ENCODE data around the gene CRBN. TPM values are rescaled to one million over a fixed set of nuclear protein-coding genes. Genes with fewer than 3 reads are reported as not detected.

Gene CRBN
- polyA plus RNA-seq, 1 donor from 2014 or later, result 131 TPM

GRCh38 chr3:3149560-3149959 is 29.9 kb downstream of the CRBN start:
- no peaks in the 10 kb centered on the region for H3K9me2 ChIP-seq (ENCODE audit: insufficient read depth, low read length)
- no peak overlapping the region for H3K9ac ChIP-seq (ENCODE audit: low read length)
- H3F3A ChIP-seq (ENCODE audit: insufficient read depth, low read length, poor library complexity, severe bottlenecking), result no peaks in the 10 kb centered on the region
- no peak for TF ChIP-seq RAD21 (conservative IDR thresholded peaks at IDR 0.05)
- TF ChIP-seq SMC3 (conservative IDR thresholded peaks at IDR 0.05; ENCODE audit: poor library complexity), result no peak
- no peak for TF ChIP-seq REST (IDR thresholded peaks at IDR 0.05; ENCODE audit: borderline replicate concordance)
- TF ChIP-seq EZH2 (IDR thresholded peaks at IDR 0.05; ENCODE audit: borderline replicate concordance, insufficient read depth, low read length, poor library complexity, severe bottlenecking), result no peak
- no peak for TF ChIP-seq CTCF (IDR thresholded peaks at IDR 0.05; ENCODE audit: poor library complexity, severe bottlenecking)
- TF ChIP-seq MXI1 (conservative IDR thresholded peaks at IDR 0.05; ENCODE audit: poor library complexity, severe bottlenecking), result no peak
- TF ChIP-seq TAF1 (IDR thresholded peaks at IDR 0.05; ENCODE audit: low read depth), result no peak
- H4K20me1 ChIP-seq (ENCODE audit: insufficient read depth), result no peaks in the 10 kb centered on the region
- no peaks in the 10 kb centered on the region for H3K9me3 ChIP-seq (ENCODE audit: low read length)
- H3K4me3 ChIP-seq (ENCODE audit: low read length), result no peak overlapping the region
- H3K27ac ChIP-seq (ENCODE audit: low read length), result no peak overlapping the region
- no peak overlapping the region for H2AFZ ChIP-seq (ENCODE audit: low read depth, low read length)
- H3K36me3 ChIP-seq (ENCODE audit: insufficient read depth, low read length), result peaks cover 5% of the 10 kb centered on the region
- no peak overlapping the region for H3K4me2 ChIP-seq (ENCODE audit: low read length)
- H3K79me2 ChIP-seq (replicated peaks; ENCODE audit: insufficient read depth, low read length), result no peaks in the 10 kb centered on the region
- no peaks in the 10 kb centered on the region for H3K27me3 ChIP-seq (ENCODE audit: insufficient read depth, low read depth, low read length)

- no peak overlapping the region for H3K4me3 ChIP-seq (ENCODE audit: low read length)
- no peaks in the 10 kb centered on the region for H3F3A ChIP-seq (ENCODE audit: insufficient read depth, low read length, poor library complexity, severe bottlenecking)
- no peaks in the 10 kb centered on the region for H3K9me2 ChIP-seq (ENCODE audit: insufficient read depth, low read length)
- H3K79me2 ChIP-seq (replicated peaks; ENCODE audit: insufficient read depth, low read length), result no peaks in the 10 kb centered on the region
- H3K36me3 ChIP-seq (ENCODE audit: insufficient read depth, low read length), result peaks cover 4% of the 10 kb centered on the region
- H2AFZ ChIP-seq (ENCODE audit: low read depth, low read length), result no peak overlapping the region
- H3K4me2 ChIP-seq (ENCODE audit: low read length), result no peak overlapping the region
- H3K9ac ChIP-seq (ENCODE audit: low read length), result no peak overlapping the region
- H3K27me3 ChIP-seq (ENCODE audit: insufficient read depth, low read depth, low read length), result no peaks in the 10 kb centered on the region
- TF ChIP-seq REST (IDR thresholded peaks at IDR 0.05; ENCODE audit: borderline replicate concordance), result no peak
- TF ChIP-seq MXI1 (conservative IDR thresholded peaks at IDR 0.05; ENCODE audit: poor library complexity, severe bottlenecking), result no peak
- TF ChIP-seq RAD21 (conservative IDR thresholded peaks at IDR 0.05), result no peak
- TF ChIP-seq POLR2AphosphoS5 (IDR thresholded peaks at IDR 0.05), result no peak
- TF ChIP-seq EZH2 (IDR thresholded peaks at IDR 0.05; ENCODE audit: borderline replicate concordance, insufficient read depth, low read length, poor library complexity, severe bottlenecking), result no peak
- TF ChIP-seq CTCF (IDR thresholded peaks at IDR 0.05; ENCODE audit: poor library complexity, severe bottlenecking), result no peak
- TF ChIP-seq SMC3 (conservative IDR thresholded peaks at IDR 0.05; ENCODE audit: poor library complexity), result no peak
- TF ChIP-seq EP300 (conservative IDR thresholded peaks at IDR 0.05; ENCODE audit: poor library complexity, severe bottlenecking), result no peak
- no peak for TF ChIP-seq TAF1 (IDR thresholded peaks at IDR 0.05; ENCODE audit: low read depth)
- H3K27ac ChIP-seq (ENCODE audit: low read length), result no peak overlapping the region
- no peaks in the 10 kb centered on the region for H4K20me1 ChIP-seq (ENCODE audit: insufficient read depth)
- no peaks in the 10 kb centered on the region for H3K9me3 ChIP-seq (ENCODE audit: low read length)
Measured at GRCh38 chr3:3145831-3146230, 33.7 kb downstream of the CRBN start.

Data from neural cell (in vitro differentiated cells).